Fibroblast of peridontal ligament (primary cell): Measurements from ENCODE around the gene UPF3A.

Experiments used
- DNase-seq: peaks from one replicate; pipeline ENCODE4 v3.0.0-alpha.2; 2010; ENCODE audit errors: extremely low read depth

UPF3A gene

GRCh38 chr13:114303700-114304327 lies 22.4 kb downstream of the UPF3A start:
- no peak for DNase-seq

DNA sequence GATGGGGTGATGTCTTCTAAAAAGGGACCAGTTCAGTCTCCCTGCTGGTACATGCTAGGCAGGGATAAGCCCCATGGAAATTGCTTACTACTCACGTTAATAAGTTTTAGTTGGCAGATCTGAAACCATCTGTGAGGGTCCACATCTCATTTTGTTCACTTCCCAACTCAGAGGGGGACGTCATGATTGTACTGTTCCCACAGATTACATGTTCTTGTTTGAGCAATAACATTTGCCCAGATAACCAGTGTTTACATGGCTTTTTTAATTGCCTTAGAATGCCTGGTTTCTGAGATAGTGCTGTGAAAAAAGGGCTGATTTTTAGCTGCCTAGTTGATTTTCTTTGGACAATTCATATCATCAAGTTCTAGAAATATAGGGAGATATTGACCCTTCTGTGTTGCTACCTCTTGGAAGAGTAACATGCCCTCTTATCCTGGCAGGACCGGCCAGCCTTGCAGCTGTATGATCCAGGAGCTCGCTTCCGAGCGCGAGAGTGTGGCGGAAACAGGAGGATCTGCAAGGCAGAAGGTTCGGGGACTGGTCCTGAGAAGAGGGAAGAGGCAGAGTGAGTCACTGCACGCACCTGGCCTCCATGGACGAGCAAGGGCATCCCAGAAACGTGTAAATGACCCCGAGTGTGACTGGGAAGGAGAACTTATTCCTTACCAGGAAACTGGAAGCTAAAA lies 23.1 kb downstream of the UPF3A start:
- DNase-seq: no peak

GRCh38 chr13:114309086-114309485 lies 27.7 kb downstream of the UPF3A start:
- no peak for DNase-seq

DNA sequence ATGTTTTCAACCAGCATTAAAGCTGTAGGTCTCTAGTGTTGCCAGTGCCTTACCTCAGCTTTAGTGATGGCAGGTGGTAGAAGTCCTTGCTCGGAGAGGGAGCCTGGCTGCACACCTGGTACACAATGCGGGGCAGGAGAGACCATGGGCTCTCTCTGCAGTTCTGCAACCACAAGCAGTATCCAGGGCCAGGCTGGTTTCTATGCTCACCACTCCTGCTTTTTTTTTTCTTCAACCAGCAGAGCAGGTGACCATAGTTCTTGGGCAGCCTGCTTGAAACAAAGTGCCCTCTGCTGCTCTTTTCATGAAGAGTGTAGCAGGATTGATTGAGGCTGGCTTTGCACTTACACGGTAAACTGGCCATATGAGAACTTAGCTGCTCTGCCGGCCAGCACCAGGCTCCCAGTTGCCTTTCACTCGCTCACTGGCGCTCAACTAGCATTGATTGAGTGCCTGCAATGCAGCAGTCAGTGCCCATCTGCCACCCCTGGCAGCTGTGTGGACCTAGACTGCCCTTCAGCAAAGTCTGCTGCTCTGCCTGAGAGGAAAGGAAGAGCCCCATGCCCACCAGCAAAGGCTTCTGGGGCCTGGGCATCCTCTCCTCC lies 28.5 kb downstream of the UPF3A start:
- DNase-seq: no peak

DNA sequence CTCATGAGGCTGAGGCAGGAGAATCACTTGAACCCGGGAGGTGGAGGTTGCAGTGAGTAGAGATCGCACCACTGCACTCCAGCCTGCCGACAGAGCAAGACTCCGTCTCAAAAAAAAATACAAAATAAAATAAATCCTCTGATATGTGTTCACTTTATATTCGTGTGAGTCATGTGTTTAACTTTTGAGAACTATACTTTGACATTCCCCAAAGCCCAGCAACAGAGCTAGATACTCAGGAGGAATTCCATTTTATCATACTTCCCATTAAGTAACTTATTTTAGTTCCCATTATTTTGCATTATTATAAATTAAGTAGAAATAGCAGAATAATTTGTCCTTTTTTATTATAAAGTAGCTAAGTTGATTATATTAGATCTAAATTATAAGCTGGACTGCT lies 29.6 kb downstream of the UPF3A start:
- peak; percentile 51 for DNase-seq

DNA sequence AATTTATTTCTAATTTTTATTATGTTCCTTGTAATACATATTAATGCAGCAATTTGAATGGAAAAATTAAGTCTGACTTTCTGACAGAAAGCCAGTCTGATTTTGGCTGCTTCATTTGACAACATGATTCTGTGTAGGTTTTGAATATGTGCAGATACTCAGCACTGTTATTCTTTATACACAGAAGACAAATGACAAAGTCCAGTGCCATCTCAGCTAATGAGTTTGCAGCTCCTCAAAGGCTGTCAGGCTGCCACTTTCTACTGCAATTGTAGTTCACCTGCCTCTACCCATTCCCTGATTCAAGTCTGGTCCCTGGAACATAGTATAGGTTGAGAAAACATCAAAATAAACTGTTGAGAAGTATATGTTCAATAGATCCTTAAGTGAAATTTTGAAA lies 30.0 kb downstream of the UPF3A start:
- no peak for DNase-seq

- DNase-seq: peak; percentile 66
These were observed 30.5 kb downstream of the UPF3A start for GRCh38 chr13:114311908-114312307.

DNA sequence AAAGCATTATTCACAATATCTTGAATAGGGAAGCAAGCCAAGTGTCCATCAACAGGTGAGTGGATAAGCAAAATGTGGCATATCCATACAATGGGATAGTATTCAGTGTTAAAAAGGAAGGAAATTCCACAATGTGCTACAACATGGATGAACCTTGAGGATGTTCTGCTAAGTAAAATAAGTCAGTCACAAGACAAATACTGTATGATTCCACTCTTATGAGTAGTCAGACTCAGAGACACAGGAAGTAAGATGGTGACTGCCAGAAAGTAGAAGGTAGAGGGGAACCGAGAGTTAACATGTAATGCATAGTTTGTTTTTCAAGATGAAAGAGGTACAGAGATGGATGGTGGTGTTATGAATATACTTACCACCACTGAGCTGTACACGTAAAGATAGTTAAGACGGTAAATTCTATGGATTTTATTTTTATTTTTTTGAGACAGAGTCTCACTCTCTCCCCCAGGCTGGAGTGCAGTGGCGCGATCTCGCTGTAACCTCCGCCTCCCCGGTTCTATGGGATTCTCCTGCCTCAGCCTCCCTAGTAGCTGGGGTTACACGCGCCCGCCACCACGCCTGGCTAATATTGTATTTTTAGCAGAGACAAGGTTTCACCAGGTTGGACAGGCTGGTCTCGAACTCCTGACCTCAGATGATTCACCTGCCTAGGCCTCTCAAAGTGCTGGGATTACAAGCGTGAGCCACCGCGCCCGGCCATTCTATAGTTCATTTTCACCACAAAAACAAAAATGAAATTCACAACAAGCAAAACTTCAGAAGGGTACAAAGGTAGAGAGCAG lies 31.9 kb downstream of the UPF3A start:
- peak; percentile 13 for DNase-seq

GRCh38 chr13:114314074-114314912 lies 32.9 kb downstream of the UPF3A start, which contains the start of gene CHAMP1:
CHAMP1 (plus strand) TSS chr13:114314503; CDS start chr13:114323843, 9,340 bp downstream.
- DNase-seq: peak; percentile 94

- no peak for DNase-seq
These were observed 33.8 kb downstream of the UPF3A start for GRCh38 chr13:114315074-114315785.

DNA sequence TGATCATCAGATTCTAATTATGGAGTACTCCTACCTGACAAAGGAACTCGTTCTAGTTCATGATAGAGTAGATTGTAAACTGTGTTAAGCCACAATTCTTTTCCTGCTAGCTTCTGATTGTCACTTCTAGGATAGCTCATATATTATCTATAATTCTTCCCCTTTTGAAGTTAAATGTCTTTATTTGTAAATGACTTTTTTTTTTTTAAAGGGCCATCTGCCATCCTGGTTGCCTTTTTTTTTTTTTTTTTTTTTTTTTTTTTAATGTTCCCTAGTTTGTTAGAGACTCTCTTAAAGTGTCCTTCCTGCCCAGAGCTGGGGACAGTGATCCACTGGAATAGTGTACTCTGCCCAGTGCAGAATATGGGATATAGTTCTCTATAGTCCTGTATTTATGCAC lies 37.2 kb downstream of the UPF3A start:
- no peak for DNase-seq

- peak; percentile 90 for DNase-seq
These were observed 38.1 kb downstream of the UPF3A start for GRCh38 chr13:114319441-114319913.

GRCh38 chr13:114320065-114320464 lies 38.7 kb downstream of the UPF3A start:
- DNase-seq: no peak

GRCh38 chr13:114321256-114321655 lies 39.9 kb downstream of the UPF3A start:
- DNase-seq: no peak

DNA sequence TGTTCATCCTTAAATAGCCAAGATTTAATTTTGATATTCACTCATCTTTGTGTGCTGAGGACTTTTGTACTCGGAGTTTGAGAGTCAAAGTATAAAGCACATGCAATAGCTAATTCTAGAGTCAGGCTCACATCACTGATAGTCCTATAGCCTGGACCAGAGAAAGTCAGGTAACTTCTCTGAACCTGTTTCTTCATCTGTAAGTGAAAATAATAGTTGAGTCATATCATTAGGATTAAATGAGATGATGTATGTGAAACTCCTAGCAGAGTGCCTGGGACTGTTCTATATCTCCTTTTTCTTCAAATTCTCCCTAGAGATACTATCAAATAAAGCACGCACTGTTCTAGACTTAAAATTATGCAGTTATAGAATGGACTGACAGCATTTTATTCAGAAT lies 41.9 kb downstream of the UPF3A start:
- no peak for DNase-seq

DNA sequence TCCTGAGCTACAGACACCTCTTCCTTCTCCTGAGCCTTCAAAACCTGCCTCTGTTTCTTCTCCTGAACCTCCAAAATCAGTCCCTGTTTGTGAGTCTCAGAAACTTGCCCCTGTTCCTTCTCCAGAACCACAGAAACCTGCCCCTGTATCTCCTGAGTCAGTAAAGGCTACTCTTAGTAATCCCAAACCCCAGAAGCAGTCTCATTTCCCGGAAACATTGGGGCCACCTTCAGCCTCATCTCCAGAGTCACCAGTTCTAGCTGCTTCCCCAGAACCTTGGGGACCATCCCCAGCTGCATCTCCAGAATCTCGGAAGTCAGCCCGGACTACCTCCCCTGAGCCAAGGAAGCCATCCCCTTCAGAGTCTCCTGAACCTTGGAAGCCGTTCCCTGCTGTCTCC lies 42.9 kb downstream of the UPF3A start:
- DNase-seq: no peak

DNA sequence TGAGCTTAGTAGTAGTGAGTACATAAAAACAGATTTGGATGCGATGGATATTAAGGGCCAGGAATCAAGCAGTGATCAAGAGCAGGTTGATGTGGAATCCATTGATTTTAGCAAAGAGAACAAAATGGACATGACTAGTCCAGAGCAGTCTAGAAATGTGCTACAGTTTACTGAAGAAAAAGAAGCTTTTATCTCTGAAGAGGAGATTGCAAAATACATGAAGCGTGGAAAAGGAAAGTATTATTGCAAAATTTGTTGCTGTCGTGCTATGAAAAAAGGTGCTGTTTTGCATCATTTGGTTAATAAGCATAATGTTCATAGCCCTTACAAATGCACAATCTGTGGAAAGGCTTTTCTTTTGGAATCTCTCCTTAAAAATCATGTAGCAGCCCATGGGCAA lies 44.3 kb downstream of the UPF3A start:
- no peak for DNase-seq

GRCh38 chr13:114328034-114328433 lies 46.6 kb downstream of the UPF3A start:
- no peak for DNase-seq

DNA sequence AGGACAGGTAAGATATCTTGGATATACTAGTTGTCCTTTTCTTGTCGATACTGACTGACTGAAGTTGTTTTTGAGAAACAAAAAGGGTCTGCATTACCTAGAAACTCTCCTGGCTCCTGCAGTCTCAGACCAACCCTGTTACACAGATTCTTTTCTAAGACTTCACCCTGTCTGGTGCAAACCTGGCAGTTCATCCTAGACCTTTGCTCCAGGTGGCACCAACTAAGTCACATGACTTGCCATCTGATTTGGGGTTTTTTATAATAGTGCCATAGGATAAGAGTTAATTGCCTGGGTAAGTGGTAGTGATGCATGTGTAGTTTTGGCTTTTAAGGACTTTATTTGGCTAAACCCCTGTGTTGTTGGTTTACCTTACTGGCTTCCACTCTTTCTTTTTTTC lies 47.2 kb downstream of the UPF3A start:
- DNase-seq: no peak

- no peak for DNase-seq
These were observed 48.7 kb downstream of the UPF3A start for GRCh38 chr13:114330086-114330485.

DNA sequence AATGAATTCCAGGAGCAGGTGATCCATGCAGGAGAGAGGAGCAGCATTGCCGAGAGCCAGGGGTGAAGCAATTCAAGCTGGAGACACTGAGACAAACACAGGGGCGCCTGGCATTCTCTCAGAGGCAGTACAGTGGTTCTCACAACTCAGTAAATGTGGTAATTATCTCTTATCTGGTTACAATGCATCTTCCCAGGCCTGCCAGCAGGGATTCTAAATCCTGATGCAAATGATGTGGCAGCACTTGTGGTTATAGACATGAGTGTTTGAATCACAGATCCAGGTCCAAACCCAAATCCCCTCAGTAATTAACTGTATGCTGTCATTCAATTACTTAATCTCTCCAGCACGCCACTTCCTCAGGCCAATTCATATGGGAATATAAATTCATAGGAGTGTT lies 52.5 kb downstream of the UPF3A start:
- peak; percentile 44 for DNase-seq
